GM19099 (cell line): ENCODE measurements around the gene ENDOG.

Source experiments
- POLR2A ChIP-seq: IDR thresholded peaks from 3 replicates; pipeline ENCODE4 v1.6.1; 2011; ENCODE audit warnings: low read depth; ENCODE audit not compliant: insufficient read length; ENCODE audit errors: extremely low read depth

Gene ENDOG

GRCh38 chr9:128818099-128818838, at the start of gene ENDOG:
Gene ENDOG (plus strand): TSS chr9:128818500. CDS start chr9:128818685, 185 bp downstream.
- TF ChIP-seq POLR2A = peak; percentile 91

- TF ChIP-seq POLR2A = no peak
These were observed 49.7 kb upstream of the ENDOG start for GRCh38 chr9:128768606-128769005.

- no peak for TF ChIP-seq POLR2A
These were observed 47.8 kb upstream of the ENDOG start for GRCh38 chr9:128770286-128771030.

- TF ChIP-seq POLR2A = no peak
These were observed 47.1 kb upstream of the ENDOG start for GRCh38 chr9:128771094-128771721.

- peak; percentile 73 for TF ChIP-seq POLR2A
These were observed 46.4 kb upstream of the ENDOG start, which contains the start of gene ZER1 for GRCh38 chr9:128771745-128772519. Gene ZER1 (minus strand): TSS chr9:128771927. CDS start chr9:128755565, 16,362 bp downstream.

- TF ChIP-seq POLR2A = no peak
These were observed 45.3 kb upstream of the ENDOG start for GRCh38 chr9:128773049-128773448.

GRCh38 chr9:128774804-128775203, 43.5 kb upstream of the ENDOG start:
- no peak for TF ChIP-seq POLR2A

GRCh38 chr9:128781187-128782070, 36.9 kb upstream of the ENDOG start:
- no peak for TF ChIP-seq POLR2A

- no peak for TF ChIP-seq POLR2A
These were observed 35.6 kb upstream of the ENDOG start for GRCh38 chr9:128782669-128783068.

GRCh38 chr9:128785427-128785826, 32.9 kb upstream of the ENDOG start:
- TF ChIP-seq POLR2A = no peak

- peak; percentile 78 for TF ChIP-seq POLR2A
These were observed 31.4 kb upstream of the ENDOG start, which contains the start of gene TBC1D13 for GRCh38 chr9:128786681-128787601. Gene TBC1D13 (plus strand): TSS chr9:128787253. CDS start chr9:128787354, 101 bp downstream.

GRCh38 chr9:128787659-128788058, 30.6 kb upstream of the ENDOG start:
- TF ChIP-seq POLR2A = no peak

GRCh38 chr9:128788445-128788844, 29.9 kb upstream of the ENDOG start:
- no peak for TF ChIP-seq POLR2A

GRCh38 chr9:128790536-128790935, 27.8 kb upstream of the ENDOG start:
- no peak for TF ChIP-seq POLR2A
